ENCODE results near the gene FOSL2.
A peak's percentile ranks its signal among the peaks of the same experiment; 100 is the strongest.

Gene FOSL2

GRCh38 chr2:28434600-28434989 lies 41.9 kb downstream of the FOSL2 start:
- DNase-seq, result no peak

- DNase-seq, result no peak
Observed at GRCh38 chr2:28435241-28435640, 42.6 kb downstream of the FOSL2 start.

- no peak for DNase-seq
Observed at GRCh38 chr2:28435814-28436351, 43.2 kb downstream of the FOSL2 start.

GRCh38 chr2:28436525-28437051 lies 43.9 kb downstream of the FOSL2 start:
- no peak for DNase-seq

- no peak for DNase-seq
Observed at GRCh38 chr2:28437149-28437835, 44.6 kb downstream of the FOSL2 start.

GRCh38 chr2:28437918-28438317 lies 45.3 kb downstream of the FOSL2 start:
- no peak for DNase-seq

GRCh38 chr2:28438532-28439063 lies 45.9 kb downstream of the FOSL2 start:
- no peak for DNase-seq

GRCh38 chr2:28439127-28439526 lies 46.5 kb downstream of the FOSL2 start:
- no peak for DNase-seq

GRCh38 chr2:28439763-28440162 lies 47.1 kb downstream of the FOSL2 start:
- DNase-seq, result no peak

- DNase-seq, result no peak
Observed at GRCh38 chr2:28442328-28442727, 49.7 kb downstream of the FOSL2 start.

- no peak for DNase-seq
Observed at GRCh38 chr2:28444956-28445355, 52.3 kb downstream of the FOSL2 start.

- DNase-seq, result no peak
Observed at GRCh38 chr2:28445448-28446258, 53.0 kb downstream of the FOSL2 start.

- DNase-seq, result no peak
Observed at GRCh38 chr2:28446531-28446930, 53.9 kb downstream of the FOSL2 start.

- no peak for DNase-seq
Observed at GRCh38 chr2:28447086-28447485, 54.4 kb downstream of the FOSL2 start.

- no peak for DNase-seq
Observed at GRCh38 chr2:28447943-28448792, 55.5 kb downstream of the FOSL2 start.

GRCh38 chr2:28448793-28449100 lies 56.1 kb downstream of the FOSL2 start:
- no peak for DNase-seq

- DNase-seq, result no peak
Observed at GRCh38 chr2:28449126-28449487, 56.4 kb downstream of the FOSL2 start.

- peak; percentile 45 for DNase-seq
Observed at GRCh38 chr2:28449488-28450395, 57.1 kb downstream of the FOSL2 start.

GRCh38 chr2:28450901-28451565 lies 58.4 kb downstream of the FOSL2 start:
- no peak for DNase-seq

- DNase-seq, result no peak
Observed at GRCh38 chr2:28451793-28452533, 59.3 kb downstream of the FOSL2 start.
